ENCODE measurements around the gene BTRC.

BTRC gene

GRCh38 chr10:101545898-101546297, 191.9 kb downstream of the BTRC start:
- DNase-seq = no peak

GRCh38 chr10:101550965-101551364, 197.0 kb downstream of the BTRC start:
- no peak for DNase-seq

DNA sequence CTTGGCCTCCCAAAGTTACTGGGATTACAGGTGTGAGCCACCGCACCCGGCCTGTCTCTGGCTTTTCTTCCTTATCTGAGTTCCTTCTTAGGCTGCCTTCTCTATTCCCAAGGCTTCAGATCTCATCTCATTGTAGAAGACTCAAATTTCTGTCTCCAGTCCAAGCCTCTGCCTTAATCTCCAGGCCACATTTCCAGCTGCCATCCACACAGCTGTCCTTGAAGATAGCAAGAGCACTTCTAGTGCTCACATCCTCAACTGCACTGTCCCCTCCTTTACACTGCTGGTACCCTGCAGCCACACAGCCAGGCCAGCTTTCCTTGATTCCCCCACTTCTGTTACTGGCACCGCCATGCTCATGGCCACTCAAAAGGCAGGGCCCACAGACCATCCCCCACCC, 198.5 kb downstream of the BTRC start:
- no peak for DNase-seq

DNA sequence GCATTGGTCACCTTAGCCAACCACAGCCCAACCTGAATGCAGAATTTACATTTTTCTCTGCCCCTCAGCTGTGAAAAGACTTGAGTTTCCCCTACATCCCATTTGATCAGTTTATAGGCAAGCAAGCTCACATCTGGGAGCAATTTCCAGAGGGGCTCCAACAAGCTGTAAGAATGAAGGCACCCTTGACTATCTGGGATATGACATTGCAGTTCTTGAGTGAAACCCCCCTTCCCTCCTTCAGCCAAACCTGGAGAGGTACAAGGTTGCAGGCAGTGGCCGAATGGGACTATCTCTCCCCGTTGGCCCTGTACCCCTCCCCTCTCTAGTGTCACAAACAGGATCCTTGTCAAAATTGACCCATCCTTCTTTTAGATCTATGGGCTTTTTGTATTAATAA, 203.6 kb downstream of the BTRC start:
- no peak for DNase-seq

DNA sequence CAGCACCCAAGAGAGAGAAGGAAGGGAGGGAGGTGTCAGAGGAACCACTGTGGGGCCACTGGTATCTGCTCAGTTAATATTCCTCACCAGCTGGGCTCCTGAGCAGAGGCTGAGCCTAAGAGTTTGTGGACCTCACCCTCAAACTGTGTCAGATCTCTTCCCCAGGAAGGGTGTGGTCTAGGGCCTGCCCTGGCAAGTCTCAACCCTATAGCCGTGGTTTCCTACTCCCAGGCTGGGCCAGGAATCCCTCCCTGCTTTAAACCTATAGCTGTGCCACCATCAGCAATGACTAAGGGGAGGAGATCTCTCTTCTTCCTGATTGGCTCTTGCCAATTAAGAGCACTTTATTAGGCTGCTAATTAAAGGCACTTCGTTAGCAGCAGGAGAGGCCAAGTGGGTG, 204.2 kb downstream of the BTRC start:
- DNase-seq = no peak

DNA sequence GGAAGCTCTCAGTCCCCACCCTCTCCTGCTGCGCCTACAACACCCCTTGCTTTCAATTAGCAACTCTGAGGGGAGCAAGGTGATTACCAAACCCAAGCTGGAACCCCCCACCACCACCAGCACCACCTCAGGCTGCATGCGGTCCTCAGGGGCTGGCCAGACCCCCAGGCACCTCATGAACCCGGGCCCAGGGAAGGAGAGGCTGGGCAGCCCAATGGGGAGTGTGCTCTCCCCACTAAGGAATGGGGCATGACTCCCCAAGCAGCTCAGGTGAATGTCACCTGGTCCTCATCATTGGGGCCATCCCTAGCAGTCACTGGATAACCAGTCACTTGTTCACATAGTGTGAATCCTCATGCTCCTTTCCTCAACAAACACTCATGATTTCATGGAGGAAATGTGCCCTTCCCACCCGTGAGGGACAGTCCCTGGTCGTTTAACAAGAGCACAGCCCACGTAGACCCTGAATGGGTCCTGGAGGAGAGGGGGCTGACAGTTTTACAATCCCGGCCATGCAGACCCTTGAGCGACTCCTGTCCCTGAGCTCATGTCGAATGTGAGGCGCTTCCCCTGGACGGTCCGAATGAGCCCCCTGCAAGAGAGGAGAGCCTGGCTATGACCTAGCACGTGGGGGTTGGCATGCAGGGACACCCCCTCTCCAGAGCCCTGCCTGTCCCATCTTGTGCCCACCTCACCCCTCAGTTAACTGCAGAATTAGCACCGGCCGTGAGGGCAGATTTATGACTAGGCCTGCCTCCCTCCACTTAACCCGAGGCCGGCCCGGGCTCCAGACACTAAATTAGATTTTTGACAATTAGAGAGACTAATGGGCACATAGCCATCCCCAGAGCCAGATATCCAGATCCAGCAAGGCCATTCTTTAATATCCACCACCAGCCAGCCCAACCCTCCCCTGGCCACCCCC, 205.0 kb downstream of the BTRC start:
- DNase-seq = peak; percentile 45

- DNase-seq = peak; percentile 41
These were observed 205.8 kb downstream of the BTRC start for GRCh38 chr10:101559596-101560297.

- peak; percentile 47 for DNase-seq
These were observed 206.5 kb downstream of the BTRC start for GRCh38 chr10:101560298-101561067.

GRCh38 chr10:101561068-101561915, 207.3 kb downstream of the BTRC start:
- DNase-seq = peak; percentile 44

- peak; percentile 43 for DNase-seq
These were observed 208.3 kb downstream of the BTRC start for GRCh38 chr10:101562231-101562630.

- DNase-seq = peak; percentile 42
These were observed 209.0 kb downstream of the BTRC start for GRCh38 chr10:101563007-101563406.

GRCh38 chr10:101563497-101564040, 209.6 kb downstream of the BTRC start:
- DNase-seq = peak; percentile 40

GRCh38 chr10:101564490-101564991, 210.6 kb downstream of the BTRC start:
- peak; percentile 42 for DNase-seq

GRCh38 chr10:101565370-101565900, 211.5 kb downstream of the BTRC start:
- peak; percentile 46 for DNase-seq

DNA sequence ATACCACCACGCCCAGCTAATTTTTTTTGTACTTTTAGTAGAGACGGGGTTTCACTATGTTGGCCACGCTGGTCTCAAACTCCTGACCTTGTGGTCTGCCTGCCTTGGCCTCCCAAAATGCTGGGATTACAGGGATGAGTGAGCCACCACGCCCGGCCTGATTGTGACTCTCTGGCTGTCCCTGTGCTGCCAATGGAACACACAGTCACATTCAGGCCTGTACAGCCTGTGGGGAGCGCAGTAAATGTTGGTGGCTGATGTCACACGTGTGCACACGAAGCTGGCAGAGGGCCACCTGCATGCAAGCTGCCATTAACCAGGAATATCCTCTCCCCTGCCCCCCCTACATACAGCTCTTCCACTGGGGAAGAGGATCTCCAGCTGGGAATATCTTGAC, 212.0 kb downstream of the BTRC start:
- DNase-seq = peak; percentile 43

GRCh38 chr10:101566333-101567164, 212.6 kb downstream of the BTRC start:
- peak; percentile 61 for DNase-seq

DNA sequence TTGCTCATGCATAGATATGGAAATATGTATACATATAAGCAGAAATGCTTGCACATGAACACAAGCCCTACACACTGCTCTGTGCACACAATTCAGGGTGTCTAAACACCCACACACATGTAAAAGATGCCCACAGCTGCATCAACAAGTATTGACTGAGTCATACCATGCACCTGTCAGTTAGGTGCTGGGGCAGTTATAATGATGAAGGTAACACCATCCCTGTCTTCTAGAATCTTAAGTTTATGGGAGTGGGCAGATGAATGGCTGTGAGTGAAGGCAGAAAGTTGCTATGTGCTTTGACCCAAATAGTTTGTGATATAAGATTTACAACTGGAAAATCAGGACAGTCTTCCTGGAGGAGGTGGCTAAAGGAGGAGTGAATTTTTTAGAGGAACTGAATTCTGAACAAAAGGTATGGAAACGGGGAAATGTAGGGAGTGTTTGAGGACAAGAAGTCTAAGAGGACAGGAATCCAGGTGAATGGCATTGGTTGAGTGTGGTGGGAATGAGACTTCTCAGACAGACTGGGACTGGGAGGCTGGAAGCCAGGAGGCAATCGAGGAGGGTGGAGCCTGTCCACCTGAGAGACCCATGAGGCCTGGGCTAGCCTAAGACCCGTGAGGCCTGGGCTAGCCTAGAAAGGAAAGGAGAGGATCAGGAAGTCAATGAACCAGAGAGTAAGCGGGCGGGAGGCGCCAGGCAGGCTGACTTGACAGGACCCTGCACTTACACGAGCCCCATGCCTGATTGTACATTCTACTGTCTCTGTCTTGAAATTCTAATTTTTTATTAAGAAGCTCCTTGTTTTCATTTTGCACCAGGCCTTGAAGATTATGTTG, 213.4 kb downstream of the BTRC start:
- no peak for DNase-seq

DNA sequence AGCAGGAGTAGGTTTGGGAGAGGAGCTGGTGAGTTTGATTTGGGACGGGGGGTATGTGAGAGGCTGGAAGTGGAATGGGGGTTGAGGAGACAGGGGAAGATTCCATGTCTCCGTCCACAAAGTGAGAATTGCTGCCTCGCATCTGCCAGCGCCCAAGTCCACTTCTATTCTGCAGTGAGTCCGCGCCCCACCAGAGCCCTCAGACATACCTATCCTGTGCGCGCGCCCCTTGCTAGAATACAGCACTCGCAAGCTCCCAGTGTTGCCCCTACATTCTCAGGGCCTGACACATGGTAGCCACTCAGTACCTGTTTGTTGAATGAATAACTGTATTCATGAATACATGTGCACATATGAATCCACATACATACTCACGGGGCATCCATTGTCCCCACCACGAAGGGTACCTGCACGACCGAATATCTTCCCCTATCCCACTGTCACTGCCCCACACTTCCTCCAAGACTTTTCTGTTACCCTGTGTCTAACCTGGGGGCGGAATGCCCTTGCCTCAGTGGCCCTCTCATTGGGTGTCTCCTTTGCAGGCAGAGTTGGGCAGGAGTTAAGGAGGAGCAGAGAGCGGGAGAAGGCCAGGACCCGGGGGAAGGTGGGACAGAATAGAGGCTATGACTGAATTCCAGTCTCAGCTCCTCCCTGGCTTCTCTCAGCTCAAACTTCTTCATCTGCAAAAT, 214.2 kb downstream of the BTRC start:
- peak; percentile 50 for DNase-seq

DNA sequence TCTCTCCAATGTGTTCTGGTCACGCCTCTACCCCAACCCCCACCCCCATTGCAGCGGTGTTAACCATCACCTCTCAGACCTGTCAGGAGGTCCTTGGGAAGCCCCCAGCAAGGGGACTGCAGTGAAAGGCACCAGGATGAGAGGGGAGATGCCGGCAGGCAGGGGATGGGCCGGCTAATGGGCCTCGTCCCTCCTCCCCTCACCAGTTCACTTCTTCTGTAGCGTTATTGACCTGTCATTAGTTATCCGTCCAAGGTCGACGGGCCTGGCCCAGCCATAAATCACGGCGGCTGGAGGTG, 215.3 kb downstream of the BTRC start:
- DNase-seq = peak; percentile 56
